Measurements from ENCODE around the gene CFH.
A peak's percentile ranks its signal among the peaks of the same experiment; 100 is the strongest.

CFH gene

GRCh38 chr1:196649990-196650389, 1.9 kb upstream of the CFH start:
- Histone ChIP-seq H3K4me2 (ENCODE audit: low read depth, low read length, poor library complexity, severe bottlenecking) (no peak overlapping the region), H3F3A (ENCODE audit: insufficient read depth) (no peaks in the 10 kb centered on the region), H3K36me3 (ENCODE audit: low read length) (no peaks in the 10 kb centered on the region), H2AFZ (ENCODE audit: low read depth, low read length, severe bottlenecking) (peak overlapping the region; percentile 81), H3K4me3 (ENCODE audit: insufficient read depth, low read length, poor library complexity, severe bottlenecking) (no peak overlapping the region), H3K9me2 (replicated peaks; ENCODE audit: insufficient read depth, low read length) (no peaks in the 10 kb centered on the region), H3K79me2 (ENCODE audit: insufficient read depth, low read length) (no peaks in the 10 kb centered on the region), H3K27ac (ENCODE audit: low read depth, low read length) (no peak overlapping the region), H3K9me3 (ENCODE audit: insufficient read depth, low read length) (no peaks in the 10 kb centered on the region), H3K9ac (ENCODE audit: low read length) (no peak overlapping the region), H4K20me1 (ENCODE audit: low read depth, low read length) (no peaks in the 10 kb centered on the region), H3K27me3 (ENCODE audit: low read length) (no peaks in the 10 kb centered on the region)
- no peak for TF ChIP-seq CTCF (IDR thresholded peaks at IDR 0.05; ENCODE audit: insufficient read depth, low read length, poor library complexity, severe bottlenecking)
- TF ChIP-seq EZH2phosphoT487 (conservative IDR thresholded peaks at IDR 0.05; ENCODE audit: low read length), result no peak

GRCh38 chr1:196650403-196650802, 1.4 kb upstream of the CFH start:
- TF ChIP-seq CTCF (IDR thresholded peaks at IDR 0.05; ENCODE audit: insufficient read depth, low read length, poor library complexity, severe bottlenecking), result no peak
- no peak for TF ChIP-seq EZH2phosphoT487 (conservative IDR thresholded peaks at IDR 0.05; ENCODE audit: low read length)
- Histone ChIP-seq H3K9me2 (replicated peaks; ENCODE audit: insufficient read depth, low read length) (no peaks in the 10 kb centered on the region), H4K20me1 (ENCODE audit: low read depth, low read length) (no peaks in the 10 kb centered on the region), H2AFZ (ENCODE audit: low read depth, low read length, severe bottlenecking) (peak overlapping the region; percentile 81), H3K27me3 (ENCODE audit: low read length) (no peaks in the 10 kb centered on the region), H3K79me2 (ENCODE audit: insufficient read depth, low read length) (no peaks in the 10 kb centered on the region), H3K36me3 (ENCODE audit: low read length) (no peaks in the 10 kb centered on the region), H3K4me2 (ENCODE audit: low read depth, low read length, poor library complexity, severe bottlenecking) (no peak overlapping the region), H3K27ac (ENCODE audit: low read depth, low read length) (no peak overlapping the region), H3K9ac (ENCODE audit: low read length) (no peak overlapping the region), H3F3A (ENCODE audit: insufficient read depth) (no peaks in the 10 kb centered on the region), H3K9me3 (ENCODE audit: insufficient read depth, low read length) (no peaks in the 10 kb centered on the region), H3K4me3 (ENCODE audit: insufficient read depth, low read length, poor library complexity, severe bottlenecking) (no peak overlapping the region)

- Histone ChIP-seq H3K36me3 (ENCODE audit: low read length) (no peaks in the 10 kb centered on the region), H3K9me2 (replicated peaks; ENCODE audit: insufficient read depth, low read length) (no peaks in the 10 kb centered on the region), H3K27me3 (ENCODE audit: low read length) (no peaks in the 10 kb centered on the region), H3K9ac (ENCODE audit: low read length) (no peak overlapping the region), H2AFZ (ENCODE audit: low read depth, low read length, severe bottlenecking) (peak overlapping the region; percentile 81), H3F3A (ENCODE audit: insufficient read depth) (no peaks in the 10 kb centered on the region), H4K20me1 (ENCODE audit: low read depth, low read length) (no peaks in the 10 kb centered on the region), H3K4me3 (ENCODE audit: insufficient read depth, low read length, poor library complexity, severe bottlenecking) (no peak overlapping the region), H3K4me2 (ENCODE audit: low read depth, low read length, poor library complexity, severe bottlenecking) (peak overlapping the region; percentile 49), H3K27ac (ENCODE audit: low read depth, low read length) (no peak overlapping the region), H3K9me3 (ENCODE audit: insufficient read depth, low read length) (no peaks in the 10 kb centered on the region), H3K79me2 (ENCODE audit: insufficient read depth, low read length) (no peaks in the 10 kb centered on the region)
- TF ChIP-seq EZH2phosphoT487 (conservative IDR thresholded peaks at IDR 0.05; ENCODE audit: low read length), result no peak
- TF ChIP-seq CTCF (IDR thresholded peaks at IDR 0.05; ENCODE audit: insufficient read depth, low read length, poor library complexity, severe bottlenecking), result no peak
Measured at GRCh38 chr1:196651079-196651478, 764 bp upstream of the CFH start.
